Measurements from ENCODE around the gene SNX12. TPM values are rescaled to one million over a fixed set of nuclear protein-coding genes. Genes with fewer than 3 reads are reported as not detected.
A peak's percentile ranks its signal among the peaks of the same experiment; 100 is the strongest.

The SNX12 gene
- total and polyA plus RNA-seq, 2 experiments from 2014 or later = 28.5 to 75.3 TPM

GRCh38 chrX:71067712-71068043 is 456 bp downstream of the SNX12 start (continued):
- TF ChIP-seq NANOG (IDR thresholded peaks at IDR 0.05; ENCODE audit: borderline replicate concordance) (no peak), ZNF331 (CRISPR knock-in tag; IDR thresholded peaks at IDR 0.05; ENCODE audit: low read depth) (no peak), CREB1 (CRISPR knock-in tag; IDR thresholded peaks at IDR 0.05; ENCODE audit: low read depth) (no peak), ZNF114 (CRISPR knock-in tag; IDR thresholded peaks at IDR 0.05) (no peak), EZH2 (IDR thresholded peaks at IDR 0.05; ENCODE audit: low read depth, unreplicated experiment) (no peak), STAT1 (IDR thresholded peaks at IDR 0.05; ENCODE audit: unreplicated experiment) (no peak)

GRCh38 chrX:71067089-71067488 is 1.0 kb downstream of the SNX12 start:
- TF ChIP-seq REST (IDR thresholded peaks at IDR 0.05; ENCODE audit: unreplicated experiment) (no peak), ZNF462 (CRISPR knock-in tag; IDR thresholded peaks at IDR 0.05) (no peak)
- Histone ChIP-seq H4K20me1 (replicated peaks; ENCODE audit: insufficient read depth) (no peaks in the 10 kb centered on the region), H3F3A (replicated peaks; ENCODE audit: low read depth) (no peaks in the 10 kb centered on the region), H3K4me2 (peak overlapping the region; percentile 83), H3K4me1 (ENCODE audit: insufficient read depth) (peaks cover 5% of the 10 kb centered on the region; the same call in 1 of the 2 replicates), H3K4me3 (peak overlapping the region; percentile 76), H3K9me2 (ENCODE audit: insufficient read depth) (no peaks in the 10 kb centered on the region), H3K36me3 (ENCODE audit: insufficient read depth) (no peaks in the 10 kb centered on the region), H3K27ac (ENCODE audit: low read depth) (no peak overlapping the region), H3K79me2 (replicated peaks; ENCODE audit: insufficient read depth) (peaks cover 39% of the 10 kb centered on the region), H2AFZ (no peak overlapping the region), H3K27me3 (ENCODE audit: insufficient read depth) (no peaks in the 10 kb centered on the region)
- no peak for DNase-seq (ENCODE audit: low spot score)
- H3K9me3 Mint-ChIP-seq = no peaks in the 10 kb centered on the region
- H3K27me3 Mint-ChIP-seq (ENCODE audit: insufficient read depth, low read depth, poor library complexity) = peaks cover 5% of the 10 kb centered on the region
- H3K36me3 Mint-ChIP-seq (ENCODE audit: low read depth) = peaks cover 12% of the 10 kb centered on the region; the same call in 2 of the 3 replicates
- no peak overlapping the region for H3K27ac Mint-ChIP-seq
- ATAC-seq = no peak
- peaks cover 5% of the 10 kb centered on the region; the same call in 2 of the 3 replicates for H3K4me1 Mint-ChIP-seq
- peak overlapping the region; percentile 97 for H3K4me3 Mint-ChIP-seq
